Fibroblast of lung (primary cell): ENCODE data around the gene ADCK1.

Source experiments
- EZH2 ChIP-seq: IDR thresholded peaks from 2 replicates; pipeline ENCODE4 v1.5.1; 2012; ENCODE audit warnings: low read length, control low read depth, mild to moderate bottlenecking; ENCODE audit errors: missing control alignments
- TF ChIP-seq, protein P1 (sequence below), 2 donors: IDR thresholded peaks in 1 of 2; conservative IDR thresholded peaks in 1 of 2; 1 replicate in 1 of 2; 2 replicates in 1 of 2; pipeline ENCODE4 v1.5.1; 2011 to 2012; ENCODE audit warnings: low read length in 2 of 2, control low read depth in 1 of 2, inconsistent platforms in 1 of 2, low read depth in 1 of 2, mild to moderate bottlenecking in 1 of 2

DNA sequence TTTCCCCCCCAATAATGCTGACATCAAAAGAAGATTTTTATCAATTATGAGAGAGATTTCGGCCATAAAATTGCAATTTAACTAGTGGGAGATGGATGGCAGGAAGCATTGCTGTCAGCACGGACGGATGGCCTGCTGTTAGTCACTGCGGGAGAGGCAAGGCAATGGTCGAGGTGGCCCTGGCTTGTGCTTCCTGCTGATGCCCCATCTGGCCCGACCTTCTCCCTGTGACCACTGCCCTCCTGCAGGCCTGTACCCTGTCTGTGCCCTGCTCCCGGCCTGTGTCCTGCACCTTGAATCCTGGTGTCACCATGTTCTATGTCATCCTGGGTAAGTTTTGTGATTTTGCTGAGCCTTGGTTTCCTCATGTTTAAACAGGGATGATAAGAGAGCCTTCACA is 67.6 kb downstream of the ADCK1 start:
- TF ChIP-seq EZH2: no peak
- TF ChIP-seq, protein P1, sequence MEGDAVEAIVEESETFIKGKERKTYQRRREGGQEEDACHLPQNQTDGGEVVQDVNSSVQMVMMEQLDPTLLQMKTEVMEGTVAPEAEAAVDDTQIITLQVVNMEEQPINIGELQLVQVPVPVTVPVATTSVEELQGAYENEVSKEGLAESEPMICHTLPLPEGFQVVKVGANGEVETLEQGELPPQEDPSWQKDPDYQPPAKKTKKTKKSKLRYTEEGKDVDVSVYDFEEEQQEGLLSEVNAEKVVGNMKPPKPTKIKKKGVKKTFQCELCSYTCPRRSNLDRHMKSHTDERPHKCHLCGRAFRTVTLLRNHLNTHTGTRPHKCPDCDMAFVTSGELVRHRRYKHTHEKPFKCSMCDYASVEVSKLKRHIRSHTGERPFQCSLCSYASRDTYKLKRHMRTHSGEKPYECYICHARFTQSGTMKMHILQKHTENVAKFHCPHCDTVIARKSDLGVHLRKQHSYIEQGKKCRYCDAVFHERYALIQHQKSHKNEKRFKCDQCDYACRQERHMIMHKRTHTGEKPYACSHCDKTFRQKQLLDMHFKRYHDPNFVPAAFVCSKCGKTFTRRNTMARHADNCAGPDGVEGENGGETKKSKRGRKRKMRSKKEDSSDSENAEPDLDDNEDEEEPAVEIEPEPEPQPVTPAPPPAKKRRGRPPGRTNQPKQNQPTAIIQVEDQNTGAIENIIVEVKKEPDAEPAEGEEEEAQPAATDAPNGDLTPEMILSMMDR (conservative IDR thresholded peaks at IDR 0.05 in 1 of 2, IDR thresholded peaks at IDR 0.05 in 1 of 2; ENCODE audit: low read depth in 1 of 2, low read length in 2 of 2): no peak
